ENCODE data around the gene CAB39L.
"Not testable (repeated sequence)": the region's sequence is repeated elsewhere in the genome, so short reads cannot be mapped to it uniquely, and the experiment has no call there.

The CAB39L gene

DNA sequence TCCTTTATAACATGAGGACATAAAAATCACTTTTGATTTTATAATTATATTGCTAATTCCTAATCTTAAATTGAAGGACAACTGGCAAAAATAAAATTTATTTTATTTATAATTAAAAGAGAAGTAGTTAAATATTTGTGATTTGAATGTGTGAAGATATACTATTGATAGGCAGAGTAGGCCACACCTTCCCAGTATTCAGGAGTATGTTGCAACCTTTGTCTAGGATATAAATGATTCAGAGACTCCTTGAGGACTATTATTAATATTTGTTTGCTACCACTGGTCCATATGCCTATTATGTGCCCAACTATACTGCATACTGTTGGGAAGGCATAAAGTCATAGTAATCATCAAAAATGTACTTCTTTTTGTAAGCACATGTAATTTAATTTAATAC, 101.9 kb downstream of the CAB39L start:
- Histone ChIP-seq H3K4me1 (ENCODE audit: control insufficient read depth in 1 of 2, insufficient read depth in 2 of 2, low read length in 2 of 2) (no peaks in the 10 kb centered on the region), H3K4me3 (ENCODE audit: low read depth in 1 of 2, low read length in 2 of 2) (no peak overlapping the region), H3K36me3 (ENCODE audit: control insufficient read depth in 1 of 2, insufficient read depth in 2 of 2, low read length in 2 of 2) (peaks cover 4 to 9% of the 10 kb centered on the region in 2 donors), H3K27ac (ENCODE audit: low read length) (no peak overlapping the region), H3K9me3 (ENCODE audit: control insufficient read depth in 1 of 2, low read length in 2 of 2) (no peaks in the 10 kb centered on the region), H3K27me3 (ENCODE audit: low read depth, low read length) (no peaks in the 10 kb centered on the region)

- no peaks in the 10 kb centered on the region for H3K4me1 ChIP-seq (ENCODE audit: control insufficient read depth in 1 of 2, insufficient read depth in 2 of 2, low read length in 2 of 2)
- no peak overlapping the region for H3K4me3 ChIP-seq (ENCODE audit: low read depth in 1 of 2, low read length in 2 of 2)
- no peaks in the 10 kb centered on the region for H3K27me3 ChIP-seq (ENCODE audit: low read depth, low read length)
- peaks cover 4 to 9% of the 10 kb centered on the region in 2 donors for H3K36me3 ChIP-seq (ENCODE audit: control insufficient read depth in 1 of 2, insufficient read depth in 2 of 2, low read length in 2 of 2)
- no peaks in the 10 kb centered on the region for H3K9me3 ChIP-seq (ENCODE audit: control insufficient read depth in 1 of 2, low read length in 2 of 2)
- no peak overlapping the region for H3K27ac ChIP-seq (ENCODE audit: low read length)
These were observed 102.3 kb downstream of the CAB39L start for GRCh38 chr13:49341517-49341916.

DNA sequence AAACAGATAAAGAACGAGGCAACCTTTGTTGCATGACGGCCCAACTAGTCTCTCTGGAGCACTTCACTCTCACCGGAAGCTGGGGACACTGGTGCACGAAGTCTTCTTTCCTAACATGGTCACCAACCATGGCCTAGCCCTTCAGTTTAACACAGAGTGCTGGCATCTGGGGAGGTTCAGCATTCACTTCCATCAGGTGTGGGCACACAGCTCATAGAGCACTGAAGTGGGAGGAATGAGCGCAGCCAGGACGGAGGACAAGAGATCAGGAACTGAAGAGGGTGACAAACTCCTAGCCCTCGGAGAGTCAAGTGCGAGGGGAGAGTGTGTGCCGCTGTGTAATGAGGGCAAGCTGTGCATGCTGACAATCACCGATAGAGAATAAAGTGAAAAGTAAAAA, 103.7 kb downstream of the CAB39L start:
- H3K36me3 ChIP-seq (ENCODE audit: control insufficient read depth in 1 of 2, insufficient read depth in 2 of 2, low read length in 2 of 2): peaks cover 4 to 9% of the 10 kb centered on the region in 2 donors
- no peaks in the 10 kb centered on the region for H3K9me3 ChIP-seq (ENCODE audit: control insufficient read depth in 1 of 2, low read length in 2 of 2)
- H3K4me3 ChIP-seq (ENCODE audit: low read depth in 1 of 2, low read length in 2 of 2): no peak overlapping the region
- H3K4me1 ChIP-seq (ENCODE audit: control insufficient read depth in 1 of 2, insufficient read depth in 2 of 2, low read length in 2 of 2): no peaks in the 10 kb centered on the region
- H3K27ac ChIP-seq (ENCODE audit: low read length): no peak overlapping the region
- H3K27me3 ChIP-seq (ENCODE audit: low read depth, low read length): no peaks in the 10 kb centered on the region

- peaks cover 4 to 9% of the 10 kb centered on the region in 2 donors for H3K36me3 ChIP-seq (ENCODE audit: control insufficient read depth in 1 of 2, insufficient read depth in 2 of 2, low read length in 2 of 2)
- H3K27me3 ChIP-seq (ENCODE audit: low read depth, low read length): no peaks in the 10 kb centered on the region
- H3K27ac ChIP-seq (ENCODE audit: low read length): no peak overlapping the region
- no peaks in the 10 kb centered on the region for H3K9me3 ChIP-seq (ENCODE audit: control insufficient read depth in 1 of 2, low read length in 2 of 2)
- no peaks in the 10 kb centered on the region for H3K4me1 ChIP-seq (ENCODE audit: control insufficient read depth in 1 of 2, insufficient read depth in 2 of 2, low read length in 2 of 2)
- H3K4me3 ChIP-seq (ENCODE audit: low read depth in 1 of 2, low read length in 2 of 2): no peak overlapping the region
These were observed 107.2 kb downstream of the CAB39L start for GRCh38 chr13:49336655-49337054.

DNA sequence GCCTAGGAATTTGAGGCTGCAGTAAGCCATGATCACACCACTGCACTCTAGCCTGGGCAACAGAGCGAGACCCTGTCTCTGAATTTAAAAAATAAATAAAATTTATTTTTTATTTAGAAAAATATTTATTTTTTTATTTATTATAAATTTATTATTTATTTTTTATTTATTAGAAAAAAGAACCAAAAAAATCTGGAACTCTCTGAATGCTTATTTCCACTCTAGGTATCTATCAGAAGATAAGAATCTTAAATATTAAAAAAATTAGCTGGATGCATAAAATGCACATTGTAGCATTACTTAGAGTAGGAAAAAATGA, 113.4 kb downstream of the CAB39L start:
- no peaks in the 10 kb centered on the region for H3K9me3 ChIP-seq (ENCODE audit: control insufficient read depth in 1 of 2, low read length in 2 of 2)
- no peak overlapping the region for H3K4me3 ChIP-seq (ENCODE audit: low read depth in 1 of 2, low read length in 2 of 2)
- H3K36me3 ChIP-seq (ENCODE audit: control insufficient read depth in 1 of 2, insufficient read depth in 2 of 2, low read length in 2 of 2): peaks cover 4 to 6% of the 10 kb centered on the region in 2 donors
- H3K27ac ChIP-seq (ENCODE audit: low read length): no peak overlapping the region
- peaks cover 0 to 3% of the 10 kb centered on the region in 2 donors for H3K4me1 ChIP-seq (ENCODE audit: control insufficient read depth in 1 of 2, insufficient read depth in 2 of 2, low read length in 2 of 2)
- no peaks in the 10 kb centered on the region for H3K27me3 ChIP-seq (ENCODE audit: low read depth, low read length)

DNA sequence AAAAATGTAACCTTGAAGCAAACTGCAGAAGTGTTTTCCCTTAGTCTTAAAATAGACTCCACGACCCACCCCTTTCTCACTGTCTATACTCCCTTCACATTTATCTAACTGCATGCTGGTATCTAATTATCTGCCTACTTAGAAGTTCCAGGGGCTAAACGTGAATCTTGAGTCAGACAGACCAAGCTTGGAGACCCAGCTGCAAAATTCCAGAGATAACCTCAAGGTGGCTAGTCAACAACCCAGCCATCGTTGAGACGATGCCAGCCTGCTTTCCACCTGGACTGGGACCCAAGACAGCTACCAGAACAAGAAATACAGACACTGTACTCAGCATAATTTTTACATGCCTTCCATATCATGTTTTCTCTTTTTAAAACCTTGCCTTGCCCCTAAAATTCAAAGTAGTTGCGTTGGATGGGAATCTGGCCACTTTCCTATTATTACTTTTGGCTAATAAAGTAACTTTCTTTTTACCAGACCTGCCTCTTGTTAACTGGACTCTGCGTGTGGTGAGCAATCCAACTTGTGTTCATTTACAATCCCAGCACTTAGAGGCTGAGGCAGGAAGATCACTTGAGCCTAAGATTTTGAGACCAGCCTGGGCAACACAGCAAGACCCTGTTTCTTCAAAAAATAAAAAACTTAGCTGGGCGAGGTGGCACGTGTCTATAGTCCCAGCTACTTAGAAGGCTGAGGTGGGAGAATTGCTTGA, 113.9 kb downstream of the CAB39L start:
- no peak overlapping the region for H3K27ac ChIP-seq (ENCODE audit: low read length)
- H3K4me3 ChIP-seq (ENCODE audit: low read depth in 1 of 2, low read length in 2 of 2): no peak overlapping the region

DNA sequence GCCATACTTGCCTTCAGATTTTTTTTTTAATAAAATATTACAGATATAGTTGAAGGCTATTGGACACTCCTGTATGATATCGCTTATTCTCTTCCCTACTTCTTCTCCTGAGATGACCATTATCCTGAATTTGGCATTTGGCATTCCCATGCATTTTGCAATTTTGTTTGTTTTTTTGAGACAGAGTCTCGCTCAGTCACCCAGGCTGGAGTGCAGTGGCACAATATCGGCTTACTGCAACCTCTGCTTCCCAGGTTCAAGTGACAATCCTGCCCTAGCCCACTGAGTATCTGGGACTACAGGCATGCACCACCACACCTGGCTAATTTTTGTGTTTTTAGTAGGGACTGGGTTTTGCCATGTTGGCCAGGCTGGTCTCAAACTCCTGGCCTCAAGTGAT, 116.7 kb downstream of the CAB39L start:
- H3K27me3 ChIP-seq (ENCODE audit: low read depth, low read length); H3K4me1 ChIP-seq (ENCODE audit: control insufficient read depth in 1 of 2, insufficient read depth in 2 of 2, low read length in 2 of 2); H3K27ac ChIP-seq (ENCODE audit: low read length); H3K9me3 ChIP-seq (ENCODE audit: control insufficient read depth in 1 of 2, low read length in 2 of 2); H3K4me3 ChIP-seq (ENCODE audit: low read depth in 1 of 2, low read length in 2 of 2): not testable (repeated sequence)
- peaks cover 4 to 16% of the 10 kb centered on the region in 2 donors for H3K36me3 ChIP-seq (ENCODE audit: control insufficient read depth in 1 of 2, insufficient read depth in 2 of 2, low read length in 2 of 2)

More for the DNA sequence above, 113.9 kb downstream of the CAB39L start:
- Histone ChIP-seq H3K9me3 (ENCODE audit: control insufficient read depth in 1 of 2, low read length in 2 of 2) (no peaks in the 10 kb centered on the region), H3K4me1 (ENCODE audit: control insufficient read depth in 1 of 2, insufficient read depth in 2 of 2, low read length in 2 of 2) (peaks cover 0 to 3% of the 10 kb centered on the region in 2 donors), H3K36me3 (ENCODE audit: control insufficient read depth in 1 of 2, insufficient read depth in 2 of 2, low read length in 2 of 2) (peaks cover 4 to 6% of the 10 kb centered on the region in 2 donors), H3K27me3 (ENCODE audit: low read depth, low read length) (no peaks in the 10 kb centered on the region)

DNA sequence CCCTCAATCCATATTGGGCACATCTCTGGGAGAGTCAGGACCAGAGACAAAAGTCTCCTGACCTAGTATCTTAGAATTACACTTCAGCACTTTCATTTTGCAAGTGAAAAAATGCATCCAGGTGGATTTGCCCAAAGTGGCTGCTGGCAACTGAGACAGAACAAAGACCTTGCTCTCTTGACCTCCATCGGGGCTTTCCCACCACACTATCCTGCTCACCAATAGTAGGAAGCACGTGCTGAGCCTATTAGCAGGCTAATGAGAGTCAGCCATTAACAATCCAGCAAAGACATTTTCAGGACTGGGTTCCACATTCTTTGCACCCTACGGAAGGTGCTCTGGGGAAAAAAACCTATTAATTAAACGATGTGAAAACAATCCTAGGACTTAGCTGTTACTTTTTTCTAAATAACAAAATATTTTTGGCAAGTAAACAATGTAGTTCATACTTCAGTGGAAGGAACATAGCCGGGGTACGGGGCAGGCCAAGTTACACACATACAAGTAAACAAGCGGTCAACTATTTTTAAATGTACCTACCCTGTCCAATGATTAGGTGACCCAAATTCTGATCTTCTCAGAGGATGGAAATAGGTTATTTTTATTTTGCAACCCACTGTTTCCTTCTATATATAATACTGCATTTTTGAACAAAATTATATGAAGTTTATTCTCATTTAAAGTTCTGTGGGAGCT, 117.5 kb downstream of the CAB39L start:
- Histone ChIP-seq H3K27me3 (ENCODE audit: low read depth, low read length) (no peaks in the 10 kb centered on the region), H3K27ac (ENCODE audit: low read length) (no peak overlapping the region), H3K4me1 (ENCODE audit: control insufficient read depth in 1 of 2, insufficient read depth in 2 of 2, low read length in 2 of 2) (peaks cover 0 to 3% of the 10 kb centered on the region in 2 donors), H3K4me3 (ENCODE audit: low read depth in 1 of 2, low read length in 2 of 2) (no peak overlapping the region), H3K36me3 (ENCODE audit: control insufficient read depth in 1 of 2, insufficient read depth in 2 of 2, low read length in 2 of 2) (peaks cover 4 to 16% of the 10 kb centered on the region in 2 donors), H3K9me3 (ENCODE audit: control insufficient read depth in 1 of 2, low read length in 2 of 2) (no peaks in the 10 kb centered on the region)

- Histone ChIP-seq H3K36me3 (ENCODE audit: control insufficient read depth in 1 of 2, insufficient read depth in 2 of 2, low read length in 2 of 2) (peaks cover 4 to 16% of the 10 kb centered on the region in 2 donors), H3K4me1 (ENCODE audit: control insufficient read depth in 1 of 2, insufficient read depth in 2 of 2, low read length in 2 of 2) (peaks cover 0 to 12% of the 10 kb centered on the region in 2 donors), H3K27me3 (ENCODE audit: low read depth, low read length) (no peaks in the 10 kb centered on the region), H3K27ac (ENCODE audit: low read length) (no peak overlapping the region), H3K4me3 (ENCODE audit: low read depth in 1 of 2, low read length in 2 of 2) (no peak overlapping the region), H3K9me3 (ENCODE audit: control insufficient read depth in 1 of 2, low read length in 2 of 2) (no peaks in the 10 kb centered on the region)
These were observed 120.5 kb downstream of the CAB39L start for GRCh38 chr13:49323344-49323743.

- peaks cover 0 to 12% of the 10 kb centered on the region in 2 donors for H3K4me1 ChIP-seq (ENCODE audit: control insufficient read depth in 1 of 2, insufficient read depth in 2 of 2, low read length in 2 of 2)
- H3K27ac ChIP-seq (ENCODE audit: low read length): no peak overlapping the region
- H3K4me3 ChIP-seq (ENCODE audit: low read depth in 1 of 2, low read length in 2 of 2): no peak overlapping the region
- peaks cover 4 to 16% of the 10 kb centered on the region in 2 donors for H3K36me3 ChIP-seq (ENCODE audit: control insufficient read depth in 1 of 2, insufficient read depth in 2 of 2, low read length in 2 of 2)
- no peaks in the 10 kb centered on the region for H3K9me3 ChIP-seq (ENCODE audit: control insufficient read depth in 1 of 2, low read length in 2 of 2)
- no peaks in the 10 kb centered on the region for H3K27me3 ChIP-seq (ENCODE audit: low read depth, low read length)
These were observed 121.2 kb downstream of the CAB39L start for GRCh38 chr13:49322702-49323101.

DNA sequence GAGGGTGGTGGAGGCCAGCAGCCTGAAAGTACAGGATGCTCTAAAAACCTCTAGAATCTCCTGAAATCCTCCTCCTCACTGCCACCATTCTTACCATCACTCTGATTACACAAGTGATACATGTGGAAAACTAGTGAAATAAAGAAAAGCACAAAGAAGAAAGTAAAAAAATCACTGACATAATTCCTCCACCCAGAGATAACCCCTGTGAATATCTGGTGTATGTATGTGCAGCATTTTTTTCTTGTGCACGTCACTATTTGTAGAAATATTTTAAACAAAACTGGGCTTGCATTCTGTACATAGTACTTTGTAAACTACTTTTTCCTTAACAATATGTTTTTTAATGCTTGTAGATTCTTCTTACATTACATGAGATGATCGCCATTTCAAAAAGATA, 122.9 kb downstream of the CAB39L start:
- H3K36me3 ChIP-seq (ENCODE audit: control insufficient read depth in 1 of 2, insufficient read depth in 2 of 2, low read length in 2 of 2): peaks cover 2 to 13% of the 10 kb centered on the region in 2 donors
- no peak overlapping the region for H3K27ac ChIP-seq (ENCODE audit: low read length)
- peaks cover 0 to 9% of the 10 kb centered on the region in 2 donors for H3K4me1 ChIP-seq (ENCODE audit: control insufficient read depth in 1 of 2, insufficient read depth in 2 of 2, low read length in 2 of 2)
- H3K27me3 ChIP-seq (ENCODE audit: low read depth, low read length): no peaks in the 10 kb centered on the region
- no peaks in the 10 kb centered on the region for H3K9me3 ChIP-seq (ENCODE audit: control insufficient read depth in 1 of 2, low read length in 2 of 2)
- H3K4me3 ChIP-seq (ENCODE audit: low read depth in 1 of 2, low read length in 2 of 2): no peak overlapping the region

Measured in muscle layer of duodenum (tissue), 2 donors.